PC-3 (cell line): ENCODE results near the gene NUDT13.

Experiments
- EZH2 ChIP-seq: fragments of 300-600 bp; sonication (generic); IDR thresholded peaks from one replicate; pipeline ENCODE4 v1.6.1; 2017; ENCODE audit warnings: antibody characterized with exemption, mild to moderate bottlenecking, low read length; ENCODE audit not compliant: unreplicated experiment
- EZH2phosphoT487 ChIP-seq: fragments of 300-600 bp; sonication (generic); IDR thresholded peaks from 2 replicates; pipeline ENCODE4 v1.6.1; 2018; ENCODE audit warnings: mild to moderate bottlenecking, antibody characterized with exemption, low read length, borderline replicate concordance
- TF ChIP-seq, protein P1 (sequence below): fragments of 300-600 bp; sonication (generic); conservative IDR thresholded peaks from 2 replicates; pipeline ENCODE4 v1.5.1; 2017; ENCODE audit warnings: antibody characterized with exemption, low read depth, mild to moderate bottlenecking, low read length

DNA sequence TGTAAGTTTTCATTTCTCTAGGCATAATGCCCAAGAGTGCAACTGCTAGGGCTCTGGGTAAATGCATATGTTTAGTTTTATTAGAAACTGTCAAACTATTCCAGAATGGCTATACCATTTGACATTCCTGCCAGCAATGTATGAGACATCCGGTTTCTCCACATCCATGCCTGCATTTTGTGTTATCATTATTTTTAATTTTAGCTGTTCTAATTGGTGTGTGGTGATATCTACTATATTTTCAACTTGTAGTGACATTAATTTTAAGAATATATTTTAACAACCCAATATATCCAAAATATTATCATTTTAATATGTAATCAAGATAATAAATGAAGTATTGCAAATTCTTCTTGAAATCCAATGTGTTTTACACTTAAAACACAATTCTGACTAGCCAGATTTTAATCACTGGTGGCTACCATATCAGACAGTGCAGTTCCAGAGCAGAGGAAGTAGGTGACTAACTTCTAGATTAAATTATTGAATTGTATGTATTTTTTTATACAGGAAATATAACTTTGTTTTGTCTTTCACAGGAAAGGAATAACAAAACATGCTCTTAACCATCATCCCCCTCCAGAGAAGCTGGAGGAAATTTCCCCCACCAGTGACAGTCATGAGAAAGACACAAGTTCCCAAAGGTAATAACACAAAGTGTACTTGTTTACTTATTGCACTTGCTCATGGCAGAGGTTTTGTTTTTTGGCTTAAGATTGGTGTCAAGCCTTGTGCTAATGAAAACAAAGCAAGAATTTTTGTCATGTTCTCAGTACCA is 64.1 kb downstream of the NUDT13 start:
- TF ChIP-seq EZH2phosphoT487 (no peak), EZH2 (no peak)
- TF ChIP-seq, protein P1, sequence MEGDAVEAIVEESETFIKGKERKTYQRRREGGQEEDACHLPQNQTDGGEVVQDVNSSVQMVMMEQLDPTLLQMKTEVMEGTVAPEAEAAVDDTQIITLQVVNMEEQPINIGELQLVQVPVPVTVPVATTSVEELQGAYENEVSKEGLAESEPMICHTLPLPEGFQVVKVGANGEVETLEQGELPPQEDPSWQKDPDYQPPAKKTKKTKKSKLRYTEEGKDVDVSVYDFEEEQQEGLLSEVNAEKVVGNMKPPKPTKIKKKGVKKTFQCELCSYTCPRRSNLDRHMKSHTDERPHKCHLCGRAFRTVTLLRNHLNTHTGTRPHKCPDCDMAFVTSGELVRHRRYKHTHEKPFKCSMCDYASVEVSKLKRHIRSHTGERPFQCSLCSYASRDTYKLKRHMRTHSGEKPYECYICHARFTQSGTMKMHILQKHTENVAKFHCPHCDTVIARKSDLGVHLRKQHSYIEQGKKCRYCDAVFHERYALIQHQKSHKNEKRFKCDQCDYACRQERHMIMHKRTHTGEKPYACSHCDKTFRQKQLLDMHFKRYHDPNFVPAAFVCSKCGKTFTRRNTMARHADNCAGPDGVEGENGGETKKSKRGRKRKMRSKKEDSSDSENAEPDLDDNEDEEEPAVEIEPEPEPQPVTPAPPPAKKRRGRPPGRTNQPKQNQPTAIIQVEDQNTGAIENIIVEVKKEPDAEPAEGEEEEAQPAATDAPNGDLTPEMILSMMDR = no peak
